ENCODE results near the gene TRIM65. TPM values are rescaled to one million over a fixed set of nuclear protein-coding genes. Genes with fewer than 3 reads are reported as not detected.
A peak's percentile ranks its signal among the peaks of the same experiment; 100 is the strongest.

Gene TRIM65
- total and polyA plus RNA-seq, 2 of the 13 experiments (the other 11 are each of a cell fraction or from before 2014, with no cell fraction given) = 10.3 to 22.4 TPM

GRCh38 chr17:75846692-75847613, 49.8 kb downstream of the TRIM65 start (continued):
- no peak; the same call in 1 of the 2 replicates for TF ChIP-seq ZNF318 (CRISPR knock-in tag; IDR thresholded peaks at IDR 0.05)
- peak; percentile 88 for TF ChIP-seq ATF7-NPFF (CRISPR knock-in tag; IDR thresholded peaks at IDR 0.05; ENCODE audit: low read depth)
- TF ChIP-seq POLR2G (IDR thresholded peaks at IDR 0.05; ENCODE audit: low read depth, low read length) = peak; percentile 63; the same call in 1 of the 2 replicates
- TF ChIP-seq ZFP1 (CRISPR knock-in tag; IDR thresholded peaks at IDR 0.05) = no peak
- peak; percentile 52; the same call in 1 of the 2 replicates for TF ChIP-seq ZBTB43 (CRISPR knock-in tag; conservative IDR thresholded peaks at IDR 0.05)
- peak; percentile 95; the same call in 1 of the 2 replicates for TF ChIP-seq HOXA5 (CRISPR knock-in tag; IDR thresholded peaks at IDR 0.05)
- no peak for TF ChIP-seq ATF1 (CRISPR knock-in tag; IDR thresholded peaks at IDR 0.05)
- TF ChIP-seq DDIT3 (CRISPR knock-in tag; IDR thresholded peaks at IDR 0.05) = no peak
- TF ChIP-seq ARID3A (IDR thresholded peaks at IDR 0.05; ENCODE audit: low read depth, low read length) = no peak
- no peak for TF ChIP-seq GTF2F1 (IDR thresholded peaks at IDR 0.05; ENCODE audit: low read length)
- no peak for TF ChIP-seq SMAD9 (CRISPR knock-in tag; IDR thresholded peaks at IDR 0.05)
- peak; percentile 92 for TF ChIP-seq RBM39 (IDR thresholded peaks at IDR 0.05; ENCODE audit: low read depth, low read length, poor library complexity, severe bottlenecking)
- peak; percentile 91; the same call in 1 of the 2 replicates for TF ChIP-seq ZNF232 (CRISPR knock-in tag; IDR thresholded peaks at IDR 0.05; ENCODE audit: borderline replicate concordance)

Data from HepG2 (cell line).